DMS153 (cell line): Measurements from ENCODE around the gene GLP2R.

Experiments
- DNase-seq: peaks from one replicate; lab custom pipeline; 2025; lab: John Stamatoyannopoulos, UW

GLP2R gene

DNA sequence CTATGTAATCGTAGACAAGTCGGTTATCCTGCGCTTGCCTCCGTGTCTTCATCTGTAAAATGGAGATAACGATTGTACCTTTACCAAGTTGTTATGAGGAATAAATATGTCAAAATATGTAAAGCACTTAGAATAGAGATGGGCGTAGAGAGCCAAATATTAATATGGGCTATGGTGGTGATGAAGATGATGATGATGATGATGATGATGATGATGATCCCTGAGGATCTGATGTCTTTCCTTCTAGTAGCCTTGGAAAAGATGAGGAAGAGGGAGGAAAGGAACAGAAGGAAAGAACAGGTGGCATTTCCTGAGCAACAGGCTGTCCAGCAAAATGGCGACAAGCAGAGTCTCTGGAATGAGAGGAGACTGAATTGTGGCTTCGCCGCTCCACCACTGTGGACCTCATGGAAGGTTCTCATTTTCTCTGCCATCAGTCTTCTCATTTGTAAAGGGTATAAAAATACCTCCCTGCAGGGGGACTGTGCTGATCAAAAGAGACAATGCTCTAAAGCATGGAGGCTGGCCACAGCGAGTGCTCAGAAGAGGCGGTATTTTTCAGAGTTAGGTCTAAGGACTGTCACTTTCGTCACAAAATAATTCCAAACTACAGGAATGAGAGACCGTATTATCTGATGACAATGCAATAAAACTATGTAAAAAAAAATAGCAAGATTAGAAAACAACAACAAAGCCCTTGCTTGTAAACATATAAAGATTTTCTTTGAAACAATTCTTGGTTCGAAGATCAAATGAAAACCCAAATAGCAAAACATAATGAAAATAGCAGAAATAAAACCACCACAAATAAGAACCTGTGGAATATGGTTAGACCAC is 96.5 kb downstream of the GLP2R start:
- no peak for DNase-seq

DNA sequence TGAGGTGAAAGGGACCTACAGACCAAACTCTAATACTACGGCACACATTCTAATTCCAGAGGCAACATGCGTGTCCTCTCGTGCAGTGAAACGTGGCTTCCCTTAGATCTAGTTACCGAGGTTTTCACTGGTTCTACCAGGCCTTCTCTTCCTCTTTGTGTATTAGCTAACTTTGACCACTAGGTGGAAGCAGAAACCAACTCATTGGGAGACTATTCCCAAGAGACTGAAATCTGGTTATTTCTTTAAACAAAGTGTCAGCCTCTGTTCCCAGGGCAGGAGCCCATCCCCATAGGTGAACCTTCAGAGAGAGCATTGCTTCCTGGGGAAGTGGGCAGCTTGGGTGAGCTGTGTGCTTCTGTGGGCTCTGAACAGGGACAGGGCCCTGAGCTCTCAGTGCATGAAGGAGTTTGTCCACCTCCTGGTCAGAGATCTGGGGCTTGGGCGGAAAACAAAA is 99.0 kb downstream of the GLP2R start:
- DNase-seq: peak; percentile 23

DNA sequence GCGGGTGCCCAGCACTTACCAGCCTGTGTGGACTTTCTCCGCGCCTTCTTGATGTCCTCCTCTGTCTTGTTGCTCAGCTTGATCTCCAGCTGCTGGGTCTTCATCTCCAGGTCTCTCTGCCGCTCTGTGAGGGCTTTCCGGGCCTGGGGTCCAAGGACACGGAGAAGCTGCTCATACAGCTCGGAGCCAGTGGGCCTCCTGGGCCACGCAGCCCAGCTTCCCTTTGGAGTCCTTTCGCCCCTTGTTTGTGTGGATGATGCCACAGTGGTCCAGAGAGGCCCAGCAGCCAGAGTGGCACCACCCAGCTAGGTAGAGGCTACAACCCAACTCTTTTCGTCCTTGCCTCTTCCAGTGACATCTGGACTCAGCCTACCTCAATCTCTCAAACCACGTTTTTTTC is 99.7 kb downstream of the GLP2R start:
- DNase-seq: no peak

DNA sequence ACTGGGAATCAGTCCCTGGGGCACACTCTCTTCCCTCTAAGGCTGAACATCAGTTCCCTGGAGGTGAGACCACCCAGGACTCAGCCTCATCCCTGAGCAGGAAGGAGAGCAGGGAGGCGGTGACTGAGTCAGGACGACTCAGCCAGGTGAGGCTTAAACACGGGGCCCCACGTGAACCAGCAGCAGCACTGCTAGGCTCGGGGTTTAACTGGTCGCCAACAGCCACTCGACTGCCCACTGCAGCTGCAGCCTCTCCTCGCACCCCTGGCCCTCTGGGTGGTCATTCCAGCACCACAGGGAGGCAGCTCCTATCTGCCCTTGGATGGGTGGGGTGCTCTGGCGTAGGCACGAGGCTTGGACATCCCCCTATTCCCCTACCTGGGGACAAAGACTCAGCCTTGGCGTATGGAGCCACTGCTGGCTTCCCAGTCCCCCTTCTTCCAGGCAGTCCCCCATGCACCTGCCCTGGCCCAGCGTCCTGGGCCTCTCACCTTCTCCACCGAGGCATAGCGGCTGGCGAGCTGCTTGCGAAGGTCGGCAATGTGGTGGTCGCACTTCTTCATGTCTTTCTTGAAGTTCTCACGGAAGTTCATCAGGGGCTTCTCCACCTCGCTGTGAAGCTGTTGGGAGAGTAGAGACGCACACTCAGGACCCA is 100.6 kb downstream of the GLP2R start:
- DNase-seq: no peak

DNA sequence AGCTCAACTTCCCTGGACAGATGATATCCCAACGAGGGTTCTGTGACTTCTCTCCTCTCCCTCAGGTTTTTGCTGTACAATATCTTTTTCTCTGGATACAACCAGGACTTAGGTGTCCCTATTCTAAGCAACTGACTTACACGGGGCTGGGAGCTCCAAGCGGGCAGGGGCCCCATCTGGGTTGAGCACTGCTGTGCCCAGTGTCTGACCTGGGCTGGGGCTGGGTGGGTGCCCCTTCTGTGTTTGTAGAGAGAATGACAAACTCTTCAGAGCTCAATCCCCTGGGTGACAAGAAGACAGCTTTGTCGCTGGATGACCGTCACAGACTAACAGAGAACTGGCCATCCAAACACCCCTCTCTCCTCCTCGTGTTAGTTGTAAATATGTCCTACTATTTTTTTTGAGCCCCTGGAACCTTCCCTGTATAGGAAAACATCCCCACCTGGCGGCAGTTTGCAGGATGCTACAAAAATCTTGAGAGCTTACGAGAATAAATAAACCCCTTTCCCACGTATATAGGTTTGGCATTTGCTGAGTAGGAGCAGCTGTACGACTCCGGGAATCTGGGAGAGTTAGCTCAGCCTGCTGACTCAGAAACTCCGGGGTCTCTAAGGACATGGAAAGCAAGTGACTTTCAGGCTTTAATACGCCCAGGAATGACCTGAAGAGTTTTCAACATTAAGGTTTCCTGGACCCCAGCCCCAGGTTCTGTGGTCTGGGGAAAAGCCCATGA is 103.0 kb downstream of the GLP2R start:
- DNase-seq: no peak

DNA sequence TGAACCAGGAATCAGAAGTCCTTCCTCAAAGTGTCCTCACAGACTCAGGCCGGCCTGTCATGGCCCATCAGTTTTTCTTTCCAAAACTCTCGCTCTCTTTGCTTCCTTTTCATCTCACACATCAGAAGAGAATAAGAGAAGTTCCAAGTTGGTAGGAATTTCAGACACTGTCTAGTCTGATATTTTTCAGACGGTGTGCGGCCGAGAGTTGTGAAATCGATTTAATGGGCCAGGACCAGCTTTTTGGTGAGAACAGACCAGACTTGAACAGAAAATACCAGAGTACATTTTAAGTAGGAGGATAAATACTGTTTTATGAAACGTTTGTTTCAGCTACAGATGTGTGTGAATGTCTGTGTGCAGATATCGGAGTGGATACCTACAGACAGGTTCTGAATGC is 104.1 kb downstream of the GLP2R start:
- DNase-seq: no peak

DNA sequence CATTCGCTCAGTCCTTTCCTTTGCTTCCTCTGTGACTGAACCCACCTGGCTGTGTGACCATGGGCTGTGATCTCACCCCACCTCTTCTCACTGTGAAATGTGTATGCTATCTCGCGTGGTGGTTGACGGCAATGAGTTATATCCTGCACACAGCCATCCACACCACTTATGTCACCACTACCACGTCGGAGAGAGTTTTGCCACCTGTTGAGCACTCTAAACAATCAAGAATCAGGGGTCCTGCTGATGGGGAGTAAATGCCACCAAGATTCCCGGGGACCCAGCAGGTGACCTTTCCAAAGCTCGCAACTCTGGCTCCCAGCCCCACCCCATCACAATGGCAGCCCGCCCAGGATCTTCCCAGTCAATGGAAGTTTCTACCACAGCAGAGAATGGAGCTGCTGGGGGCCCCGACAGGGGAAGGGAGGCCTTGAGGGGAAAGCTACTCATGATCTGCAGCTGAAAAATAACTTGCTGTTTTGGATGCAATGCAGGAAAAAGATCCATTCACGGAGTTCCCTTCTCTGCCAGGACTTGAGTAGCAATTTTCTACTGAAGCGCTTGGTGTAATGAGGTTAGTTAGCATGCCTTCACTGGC is 105.5 kb downstream of the GLP2R start:
- no peak for DNase-seq

DNA sequence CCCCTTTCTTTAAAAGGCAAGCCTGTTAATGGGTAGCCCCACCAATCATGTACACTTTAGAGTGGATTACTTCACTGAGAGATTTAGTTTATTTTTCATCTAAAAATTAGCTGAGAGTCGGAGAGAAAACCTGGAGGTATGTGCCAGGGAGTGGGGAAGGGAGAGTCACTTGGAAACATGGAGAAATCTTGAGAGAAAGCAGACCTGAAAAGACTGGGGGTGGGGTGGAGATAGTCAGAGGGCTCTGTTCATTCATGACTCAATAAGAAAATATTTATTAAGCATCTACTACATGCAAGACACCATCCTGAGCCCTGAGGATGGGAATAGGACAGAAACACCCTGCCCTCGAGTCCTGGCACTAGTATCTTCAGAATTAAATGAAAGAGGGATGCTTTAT is 106.8 kb downstream of the GLP2R start:
- no peak for DNase-seq

DNA sequence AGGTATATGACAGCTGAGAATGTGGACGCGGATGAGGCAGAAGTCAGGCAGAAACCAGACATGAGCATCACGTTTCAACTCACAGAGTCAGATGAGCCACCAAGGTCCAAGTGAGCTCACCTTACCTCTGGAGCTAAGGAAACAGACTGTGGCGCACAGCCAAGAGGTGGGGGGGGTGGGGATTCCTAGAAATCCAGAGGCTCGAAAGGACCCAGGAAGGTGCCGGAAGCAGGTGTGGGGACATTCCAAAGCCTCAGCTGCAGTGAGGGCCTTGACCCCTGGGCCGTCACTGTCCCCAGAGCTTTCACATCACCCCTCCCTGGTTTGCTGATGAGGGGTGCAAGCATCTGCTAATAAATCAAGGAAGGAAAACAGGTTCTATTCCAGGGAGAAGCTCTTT is 108.6 kb downstream of the GLP2R start:
- no peak for DNase-seq

DNA sequence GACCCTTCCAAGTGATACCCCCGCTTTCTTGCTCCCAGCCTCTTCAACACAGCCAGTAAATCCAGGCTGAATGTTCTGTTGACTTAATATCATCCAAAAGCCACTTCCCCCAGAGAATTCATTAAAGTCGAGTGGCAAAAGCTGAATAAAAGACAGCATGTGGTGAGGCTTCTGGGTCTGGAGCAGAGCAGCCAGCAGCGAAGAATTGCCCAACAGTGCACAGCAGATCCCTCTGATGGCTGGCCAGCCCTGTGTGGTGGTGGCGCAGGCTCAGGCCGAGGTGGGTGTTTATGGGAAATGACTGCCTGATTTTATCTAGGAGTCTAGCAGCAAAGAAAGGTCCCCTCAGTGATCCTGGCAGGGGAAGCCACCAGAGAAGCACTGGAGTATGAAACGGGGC is 109.7 kb downstream of the GLP2R start:
- no peak for DNase-seq

DNA sequence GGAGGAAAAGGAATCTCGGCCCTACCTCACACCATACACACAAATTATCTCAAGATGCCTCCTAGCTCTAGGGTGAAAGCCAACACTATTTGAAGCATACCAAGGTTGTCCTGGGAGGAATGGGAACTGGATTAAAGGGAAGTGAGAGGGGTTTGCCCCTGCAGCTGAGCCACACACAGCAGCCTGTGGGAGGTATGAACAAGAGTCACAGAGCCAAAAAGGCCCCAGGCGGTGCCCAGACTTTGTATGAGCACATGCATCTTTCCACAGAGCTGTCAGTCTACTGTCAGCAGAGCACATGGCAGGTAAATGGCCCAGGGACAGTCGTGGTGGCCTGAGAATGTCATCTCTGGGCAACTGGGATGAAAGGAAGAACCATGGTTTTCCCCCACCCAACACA is 110.4 kb downstream of the GLP2R start:
- DNase-seq: no peak

DNA sequence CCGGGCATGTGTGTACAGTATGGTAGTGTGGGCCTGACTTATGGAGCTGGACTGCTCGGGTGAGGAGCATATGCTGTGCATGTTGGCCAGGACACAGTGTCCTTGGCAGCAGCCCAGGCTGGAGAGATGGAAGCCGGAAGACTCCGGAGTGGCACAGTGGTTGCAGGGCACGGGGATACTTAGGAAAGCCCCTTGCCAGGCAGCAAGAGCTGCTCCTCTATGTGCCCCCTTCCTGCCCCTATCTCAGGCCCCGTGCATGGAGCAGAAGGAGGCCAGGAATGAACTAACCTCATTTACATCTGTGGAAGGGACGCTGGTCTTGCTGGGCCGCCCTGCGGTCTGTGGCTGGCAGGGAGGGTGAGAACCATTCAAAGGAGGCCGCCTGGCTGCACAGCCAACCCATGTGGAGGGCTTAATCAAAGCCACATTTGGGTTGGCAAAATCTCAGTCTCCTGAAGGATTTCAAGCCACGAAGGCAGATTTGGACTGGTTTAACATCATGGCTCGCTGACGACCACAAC is 111.6 kb downstream of the GLP2R start:
- no peak for DNase-seq

DNA sequence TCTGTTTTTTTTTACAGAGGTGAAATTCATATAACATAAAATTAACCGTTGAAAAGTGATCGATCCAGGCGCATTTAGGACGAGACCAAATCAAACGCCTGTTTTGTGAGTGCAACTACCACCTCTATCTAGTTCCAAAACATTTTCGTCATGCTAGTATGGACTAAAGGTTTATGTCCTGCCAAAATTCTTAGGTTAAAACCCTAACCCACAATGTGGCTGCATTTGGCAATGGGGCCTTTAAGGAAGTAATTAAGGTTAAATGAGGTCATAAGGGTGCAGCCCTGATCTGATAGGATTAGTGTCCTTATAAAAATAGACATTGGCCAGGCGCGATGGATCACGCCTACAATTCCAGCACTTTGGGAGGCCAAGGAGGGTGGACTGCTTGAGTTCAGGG is 112.2 kb downstream of the GLP2R start:
- no peak for DNase-seq

DNA sequence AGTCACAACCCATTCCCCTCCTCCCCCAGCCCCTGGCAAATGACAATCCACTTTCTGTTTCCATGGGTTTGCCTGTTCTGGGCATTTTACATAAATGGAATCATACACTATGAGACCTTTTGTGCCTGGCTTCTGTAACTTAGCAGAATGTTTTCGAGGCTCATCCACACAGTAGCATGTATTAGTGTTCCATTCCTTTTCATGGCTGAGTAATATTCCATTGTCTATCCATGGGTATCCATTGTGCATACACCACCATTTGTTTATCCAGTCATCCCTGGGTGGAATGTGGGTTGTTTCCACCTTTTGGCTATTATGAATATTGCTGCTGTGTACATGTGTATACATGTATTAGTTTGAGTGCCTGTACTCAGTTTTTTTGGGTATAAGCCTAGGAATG is 113.0 kb downstream of the GLP2R start:
- no peak for DNase-seq

DNA sequence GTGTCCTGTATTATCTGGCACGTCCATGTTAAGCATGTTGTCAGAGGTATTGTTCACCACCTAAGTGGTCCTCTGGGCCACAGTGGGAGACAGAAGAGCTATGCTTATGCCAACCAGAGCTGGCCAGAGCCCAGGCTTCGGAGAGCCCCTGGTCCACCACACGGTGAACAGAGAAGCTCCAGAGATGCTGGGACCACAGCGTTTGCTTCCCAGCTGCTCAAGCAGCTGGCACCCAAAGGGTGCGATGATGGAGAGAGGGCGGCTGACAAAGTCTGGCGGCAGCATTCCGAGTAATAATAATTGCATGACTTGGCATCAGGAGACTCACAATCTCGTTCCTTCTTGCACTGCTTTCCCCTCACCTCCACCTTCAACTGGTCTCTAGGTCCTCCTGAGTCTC is 115.1 kb downstream of the GLP2R start:
- DNase-seq: no peak

DNA sequence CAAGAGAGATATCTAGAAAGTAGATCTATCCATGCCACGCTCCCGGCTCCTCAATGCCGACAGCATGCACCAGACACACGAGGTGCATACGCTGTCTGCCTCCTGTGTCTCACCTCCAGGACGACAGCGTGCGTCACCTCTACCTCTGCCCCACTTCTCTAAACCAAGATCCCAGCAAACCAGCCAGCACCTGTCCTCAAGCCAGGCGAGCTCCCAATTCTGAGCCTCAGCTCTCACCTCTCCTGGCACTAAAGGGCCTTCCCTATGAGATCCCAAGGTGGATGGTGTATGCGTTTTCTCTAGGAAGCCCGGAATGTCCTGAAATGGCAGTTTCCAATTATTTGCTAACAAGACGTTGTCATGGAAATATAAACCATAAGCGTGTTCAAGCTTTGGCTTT is 115.6 kb downstream of the GLP2R start:
- DNase-seq: no peak
